NB4 (cell line): ENCODE results near the gene EPB41L4A.

ENCODE experiments used
- MYC ChIP-seq: IDR thresholded peaks from 2 replicates; pipeline ENCODE4 v1.6.1; 2011; ENCODE audit warnings: low read depth, low read length
- POLR2A ChIP-seq: IDR thresholded peaks from 2 replicates; pipeline ENCODE4 v1.6.1; 2011; ENCODE audit warnings: mild to moderate bottlenecking; ENCODE audit not compliant: insufficient read length; ENCODE audit errors: extremely low read depth
- TF ChIP-seq, protein P1 (sequence below): IDR thresholded peaks from one replicate; pipeline ENCODE4 v1.5.1; 2012; ENCODE audit warnings: low read depth, low read length

- no peak for TF ChIP-seq POLR2A
- TF ChIP-seq, protein P1, sequence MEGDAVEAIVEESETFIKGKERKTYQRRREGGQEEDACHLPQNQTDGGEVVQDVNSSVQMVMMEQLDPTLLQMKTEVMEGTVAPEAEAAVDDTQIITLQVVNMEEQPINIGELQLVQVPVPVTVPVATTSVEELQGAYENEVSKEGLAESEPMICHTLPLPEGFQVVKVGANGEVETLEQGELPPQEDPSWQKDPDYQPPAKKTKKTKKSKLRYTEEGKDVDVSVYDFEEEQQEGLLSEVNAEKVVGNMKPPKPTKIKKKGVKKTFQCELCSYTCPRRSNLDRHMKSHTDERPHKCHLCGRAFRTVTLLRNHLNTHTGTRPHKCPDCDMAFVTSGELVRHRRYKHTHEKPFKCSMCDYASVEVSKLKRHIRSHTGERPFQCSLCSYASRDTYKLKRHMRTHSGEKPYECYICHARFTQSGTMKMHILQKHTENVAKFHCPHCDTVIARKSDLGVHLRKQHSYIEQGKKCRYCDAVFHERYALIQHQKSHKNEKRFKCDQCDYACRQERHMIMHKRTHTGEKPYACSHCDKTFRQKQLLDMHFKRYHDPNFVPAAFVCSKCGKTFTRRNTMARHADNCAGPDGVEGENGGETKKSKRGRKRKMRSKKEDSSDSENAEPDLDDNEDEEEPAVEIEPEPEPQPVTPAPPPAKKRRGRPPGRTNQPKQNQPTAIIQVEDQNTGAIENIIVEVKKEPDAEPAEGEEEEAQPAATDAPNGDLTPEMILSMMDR: no peak
- no peak for TF ChIP-seq MYC
Measured at GRCh38 chr5:112355058-112355685, 63.9 kb downstream of the EPB41L4A start.
